SK-N-MC (cell line): ENCODE results near the gene NCOA1.

Experiments
- EZH2 ChIP-seq: fragments of 200-600 bp; sonication (generic); IDR thresholded peaks from one replicate; pipeline ENCODE4 v1.6.1; 2017; ENCODE audit warnings: antibody characterized with exemption
- FOXP2 ChIP-seq: optimal IDR thresholded peaks from 2 replicates; pipeline ENCODE3; 2011; ENCODE audit warnings: mild to moderate bottlenecking, moderate library complexity; ENCODE audit not compliant: insufficient read depth; ENCODE audit errors: extremely low read length, control extremely low read depth

DNA sequence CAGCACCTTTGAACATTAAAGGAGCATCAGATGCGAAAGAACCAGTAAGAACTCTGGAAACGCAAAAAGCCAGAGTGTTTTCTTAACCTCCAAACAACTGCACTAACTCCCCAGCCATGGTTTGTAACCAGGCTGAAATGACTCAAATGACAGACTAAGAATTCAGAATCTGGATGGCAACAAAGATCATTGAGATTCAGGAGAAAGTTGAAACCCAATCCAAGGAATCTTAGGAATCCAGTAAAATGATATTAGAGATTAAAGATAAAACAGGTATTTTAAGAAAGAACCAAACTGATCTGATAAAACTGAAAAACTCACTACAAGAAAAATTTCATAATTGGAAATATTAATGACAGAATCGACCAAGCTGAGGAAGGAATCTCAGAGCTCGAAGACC, 185.4 kb downstream of the NCOA1 start:
- TF ChIP-seq FOXP2 = no peak
- no peak for TF ChIP-seq EZH2
